GM19395 (cell line): ENCODE results near the gene KNDC1.
"Not testable (repeated sequence)": the region's sequence is repeated elsewhere in the genome, so short reads cannot be mapped to it uniquely, and the experiment has no call there.

Experiments used
- ATAC-seq: cut with Tn5 transposase; IDR thresholded peaks from one replicate; pipeline ENCODE4 v1.9.1; 2021; ENCODE audit warnings: mild to moderate bottlenecking, moderate library complexity; ENCODE audit not compliant: unreplicated experiment

Gene KNDC1

DNA sequence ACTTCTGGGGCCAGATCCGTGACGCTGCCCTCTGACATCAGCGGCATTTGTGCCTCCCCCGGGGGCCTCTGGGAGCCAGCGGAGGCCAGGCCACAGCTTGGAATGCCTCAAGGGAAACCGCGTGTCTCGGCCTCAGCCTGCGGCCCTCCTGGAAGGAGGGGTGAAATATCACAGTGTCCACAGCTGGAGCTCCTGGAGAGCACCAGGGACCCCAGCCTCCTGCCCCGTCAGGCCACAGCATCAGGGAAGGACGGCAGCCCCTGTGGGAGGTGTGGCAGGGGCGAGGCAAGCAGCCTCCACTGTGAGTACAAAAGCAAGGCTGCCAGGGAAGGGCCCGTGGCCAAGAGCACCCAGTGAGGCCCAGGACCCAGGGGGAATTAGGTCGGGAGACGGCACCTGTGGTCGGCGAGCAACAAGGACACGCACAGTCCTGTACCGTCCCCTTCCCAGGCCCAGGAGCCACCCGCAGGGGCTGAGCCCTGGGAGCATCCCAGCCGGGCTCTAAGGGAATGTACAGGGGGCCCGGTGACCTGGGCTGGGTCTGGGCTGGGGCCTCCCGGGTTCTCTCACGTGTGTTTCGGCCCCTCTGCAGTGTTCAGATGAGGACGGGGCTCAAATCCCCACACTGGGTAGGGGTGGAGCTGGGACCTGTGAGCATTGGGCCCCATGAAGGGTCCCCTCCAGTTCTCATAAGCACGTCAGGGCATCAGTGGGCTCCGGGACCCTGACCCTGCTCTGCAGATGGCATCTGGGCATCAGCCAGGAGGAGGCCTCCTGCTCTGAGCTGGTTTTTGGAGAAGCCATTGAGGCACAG lies 18.7 kb upstream of the KNDC1 start:
- no peak for ATAC-seq

DNA sequence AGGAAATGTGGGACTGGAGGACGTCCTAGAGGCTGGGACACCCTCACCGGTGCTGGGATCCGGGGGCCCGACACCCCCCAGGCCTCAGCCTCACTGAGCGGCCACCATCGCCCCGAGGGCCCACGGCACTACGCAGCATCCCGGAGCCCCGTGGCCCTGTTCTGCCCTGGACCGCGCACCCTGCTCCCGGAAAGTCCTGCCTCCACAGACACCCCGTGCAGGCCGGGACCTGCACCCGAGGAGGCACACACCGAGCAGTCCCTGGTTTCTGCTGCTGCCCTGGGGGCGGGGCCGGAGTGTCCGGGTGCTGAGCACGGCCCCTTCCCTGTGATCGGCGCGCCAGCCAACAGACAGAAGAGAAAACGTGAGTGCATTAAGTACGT lies 18.1 kb upstream of the KNDC1 start:
- ATAC-seq = no peak

DNA sequence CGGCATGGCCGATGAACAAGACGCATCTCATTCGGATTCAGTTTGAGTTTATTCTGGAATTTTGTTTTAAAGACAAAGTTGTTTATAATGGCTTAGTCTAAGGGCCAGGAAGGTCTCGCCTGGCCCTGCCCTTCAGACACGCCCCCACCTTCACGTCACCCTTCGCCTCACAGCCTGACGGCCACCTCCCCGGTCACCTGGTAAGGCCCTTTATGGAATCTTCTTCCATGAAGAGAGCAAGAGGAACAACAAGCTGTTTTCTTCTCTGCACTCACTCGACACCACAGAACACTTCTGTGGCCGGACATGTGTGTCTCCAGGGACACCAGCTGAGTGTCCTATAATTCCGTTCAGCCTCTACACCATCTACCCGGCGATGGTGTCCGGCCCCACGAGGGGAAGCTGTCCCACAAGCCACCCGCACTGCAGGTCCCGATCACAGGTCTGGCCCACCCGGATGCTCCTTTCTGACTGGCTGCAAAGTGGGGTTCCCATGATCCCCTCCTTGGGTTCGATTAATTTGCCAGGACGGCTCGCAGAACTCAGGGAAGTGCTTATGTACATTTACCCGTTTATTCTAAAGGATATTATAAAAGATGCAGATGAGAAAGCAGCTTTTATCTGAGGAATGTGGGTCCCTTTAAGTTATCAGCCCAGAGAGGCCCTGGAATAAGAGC lies 17.4 kb upstream of the KNDC1 start:
- ATAC-seq = no peak

DNA sequence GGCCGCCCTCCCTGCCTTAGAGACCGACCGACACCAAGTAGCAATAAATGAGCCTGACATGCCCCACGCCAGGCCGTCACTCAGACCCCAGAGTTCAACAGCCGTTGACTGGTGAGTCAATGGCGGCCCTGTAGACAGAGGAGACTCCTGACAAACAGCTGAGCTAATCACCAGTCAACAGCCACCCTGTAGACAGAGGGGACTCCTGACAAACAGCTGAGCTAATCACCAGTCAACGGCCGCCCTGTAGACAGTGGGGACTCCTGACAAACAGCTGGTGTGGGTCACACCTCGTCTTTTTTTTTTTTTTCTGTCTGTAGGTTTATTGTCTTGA lies 16.9 kb upstream of the KNDC1 start:
- ATAC-seq = no peak

DNA sequence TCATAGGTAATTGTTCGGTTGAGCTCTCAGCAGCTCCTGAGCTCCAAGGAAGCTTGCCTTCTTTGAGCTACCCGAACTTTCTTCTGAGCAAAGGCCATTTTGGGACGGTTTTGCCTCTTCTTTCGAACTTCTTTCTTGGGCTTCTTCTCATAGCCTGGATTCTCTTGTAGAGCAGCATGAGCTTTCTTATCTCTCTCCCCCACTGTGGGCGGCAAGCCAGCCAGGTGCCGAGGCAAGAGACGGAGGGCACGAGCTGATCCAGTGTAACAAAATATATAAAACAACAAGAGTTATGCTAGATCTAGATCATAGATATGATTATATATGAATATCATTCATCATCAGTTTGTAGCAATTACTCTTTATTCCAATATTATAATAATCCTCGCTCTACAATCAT lies 16.5 kb upstream of the KNDC1 start:
- ATAC-seq = no peak

DNA sequence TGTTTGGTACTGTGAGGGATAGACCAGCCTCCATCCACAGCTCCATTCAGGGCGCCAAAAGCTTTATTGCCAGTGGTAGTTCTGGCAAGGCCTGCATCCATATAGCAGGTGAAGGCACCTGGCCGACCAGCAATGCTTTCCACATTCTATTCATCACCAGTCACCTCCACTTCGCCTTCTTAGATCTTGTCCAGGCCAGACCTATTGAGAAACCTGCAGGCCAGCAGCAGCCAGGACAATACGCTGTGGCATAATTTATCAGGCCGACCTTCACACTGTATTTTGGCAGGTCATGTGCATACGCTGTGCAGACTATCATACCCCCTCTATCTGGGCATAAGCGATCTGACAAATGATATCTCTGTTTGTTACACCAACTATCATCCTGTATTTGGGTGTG lies 15.2 kb upstream of the KNDC1 start:
- no peak for ATAC-seq

DNA sequence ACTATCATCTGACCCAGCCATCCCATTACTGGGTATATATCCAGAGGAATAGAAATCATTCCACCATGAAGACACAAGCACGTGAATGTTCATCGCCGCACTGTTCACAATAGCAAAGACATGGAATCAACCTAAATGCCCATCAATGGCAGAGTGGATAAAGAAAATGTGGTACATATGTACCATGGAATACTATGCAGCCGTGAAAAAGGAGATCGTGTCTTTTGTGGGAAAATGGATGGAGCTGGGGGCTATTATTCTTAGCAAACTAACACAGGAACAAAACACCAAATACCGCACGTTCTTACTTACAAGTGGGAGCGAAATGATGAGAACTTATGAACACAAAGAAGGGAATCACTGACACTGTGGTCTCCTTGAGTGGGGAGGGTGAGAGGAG lies 9.8 kb upstream of the KNDC1 start:
- no peak for ATAC-seq

DNA sequence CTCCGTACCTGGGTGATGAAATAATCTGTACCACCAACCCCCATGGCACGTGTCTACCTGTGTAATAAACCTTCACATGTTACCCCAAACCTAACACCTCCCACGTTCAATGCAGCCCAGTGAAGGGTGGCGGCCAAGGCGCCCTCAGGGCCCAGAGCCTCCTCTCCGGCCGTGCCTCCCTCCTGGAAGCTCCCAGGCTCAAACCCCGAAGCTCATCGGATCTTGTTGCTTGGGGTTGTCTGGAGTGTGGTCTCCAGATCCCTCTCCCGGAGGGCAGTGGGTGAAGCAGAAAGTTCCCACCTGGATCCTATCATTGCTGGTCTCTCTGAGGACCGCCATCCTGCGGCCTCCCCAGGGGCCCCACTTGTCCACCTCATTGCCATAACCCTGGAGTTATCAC lies 9.4 kb upstream of the KNDC1 start:
- ATAC-seq = no peak

DNA sequence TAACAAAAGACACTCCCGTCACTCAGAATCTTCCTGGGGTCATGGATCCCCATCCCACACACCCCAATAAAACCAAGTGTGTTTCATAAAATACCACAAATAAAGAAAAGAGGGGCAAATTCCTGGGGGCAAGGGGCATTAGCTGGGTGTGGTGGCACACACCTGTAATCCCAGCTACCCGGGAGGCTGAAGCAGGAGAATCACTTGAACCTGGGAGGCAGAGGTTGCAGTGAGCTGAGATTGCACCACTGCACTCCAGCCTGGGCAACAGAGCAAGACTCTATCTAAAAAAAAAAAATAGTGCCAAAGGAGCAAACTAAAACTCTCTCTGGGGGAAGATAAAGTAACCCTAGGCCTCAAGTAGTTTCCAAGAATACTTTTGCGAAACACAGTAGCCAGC lies 8.9 kb upstream of the KNDC1 start:
- ATAC-seq = not testable (repeated sequence)

DNA sequence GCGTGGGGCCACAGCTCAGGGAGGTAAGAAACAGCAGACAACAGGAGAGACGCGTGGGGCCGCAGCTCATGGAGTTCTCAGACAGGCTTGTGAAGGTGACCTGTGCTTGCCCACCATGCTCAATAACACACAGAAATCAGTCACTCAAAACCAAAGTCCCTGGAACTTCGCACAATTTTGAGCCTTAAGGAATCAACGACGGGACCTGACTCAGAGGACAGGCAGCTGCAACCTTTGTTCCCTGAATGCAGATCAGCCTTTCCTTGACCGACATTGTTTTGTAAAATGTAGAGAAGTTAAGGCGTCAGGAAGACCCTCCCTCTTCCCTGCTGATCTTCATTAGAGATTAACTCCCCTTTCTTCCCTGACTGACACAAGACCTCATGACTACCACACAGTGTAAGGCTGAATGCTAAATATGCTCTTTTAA lies 8.5 kb upstream of the KNDC1 start:
- no peak for ATAC-seq

DNA sequence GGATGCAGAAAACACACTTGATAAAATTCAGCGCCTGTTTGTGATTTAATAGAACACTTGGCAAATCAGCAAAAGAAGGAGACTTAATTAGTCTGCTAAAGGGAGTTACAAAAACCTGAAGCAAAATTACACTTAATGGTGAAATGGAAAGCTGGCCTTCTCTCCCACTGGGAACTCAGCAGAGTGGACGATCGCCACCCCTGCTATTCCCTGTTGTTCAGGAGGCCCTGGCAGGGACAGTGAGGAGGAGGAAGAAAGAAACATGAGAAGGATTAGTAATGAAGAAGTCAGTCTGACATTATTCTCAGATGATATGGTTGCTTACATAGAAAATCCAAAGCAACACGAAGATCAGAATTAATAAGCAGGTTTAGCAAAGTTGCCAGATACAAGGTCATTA lies 5.6 kb upstream of the KNDC1 start:
- no peak for ATAC-seq

DNA sequence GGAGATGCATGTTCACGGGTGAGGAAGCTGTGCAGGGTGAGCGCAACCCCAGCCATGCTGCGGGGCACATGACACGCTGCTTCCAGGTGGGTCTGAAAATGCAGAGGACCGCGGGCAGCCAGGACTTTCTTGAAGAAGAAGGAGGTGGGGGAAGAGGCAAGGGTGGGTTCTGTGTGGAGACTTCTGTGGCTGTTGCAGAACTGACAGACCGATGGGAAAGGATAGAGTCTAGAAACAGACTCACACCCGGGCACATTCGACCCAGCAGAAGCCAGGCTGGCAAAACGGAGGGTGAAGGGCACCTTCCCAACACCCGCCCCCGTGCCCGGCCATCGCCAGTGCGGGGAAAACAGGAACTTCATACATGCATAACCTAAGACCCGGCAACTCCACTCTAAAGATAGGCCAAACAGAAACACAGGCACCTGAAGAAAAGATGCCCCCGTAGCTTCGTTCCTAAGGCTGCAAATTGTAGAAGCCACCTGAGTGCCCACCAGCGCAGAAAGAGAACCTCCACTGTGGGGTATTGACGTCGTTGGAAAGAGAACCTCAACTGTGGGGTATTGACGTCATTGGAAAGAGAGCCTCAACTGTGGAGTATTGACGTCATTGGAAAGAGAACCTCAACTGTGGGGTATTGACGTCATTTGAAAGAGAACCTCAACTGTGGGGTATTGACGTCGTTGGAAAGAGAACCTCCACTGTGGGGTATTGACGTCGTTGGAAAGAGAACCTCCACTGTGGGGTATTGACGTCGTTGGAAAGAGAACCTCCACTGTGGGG lies 4.8 kb upstream of the KNDC1 start:
- ATAC-seq = no peak

DNA sequence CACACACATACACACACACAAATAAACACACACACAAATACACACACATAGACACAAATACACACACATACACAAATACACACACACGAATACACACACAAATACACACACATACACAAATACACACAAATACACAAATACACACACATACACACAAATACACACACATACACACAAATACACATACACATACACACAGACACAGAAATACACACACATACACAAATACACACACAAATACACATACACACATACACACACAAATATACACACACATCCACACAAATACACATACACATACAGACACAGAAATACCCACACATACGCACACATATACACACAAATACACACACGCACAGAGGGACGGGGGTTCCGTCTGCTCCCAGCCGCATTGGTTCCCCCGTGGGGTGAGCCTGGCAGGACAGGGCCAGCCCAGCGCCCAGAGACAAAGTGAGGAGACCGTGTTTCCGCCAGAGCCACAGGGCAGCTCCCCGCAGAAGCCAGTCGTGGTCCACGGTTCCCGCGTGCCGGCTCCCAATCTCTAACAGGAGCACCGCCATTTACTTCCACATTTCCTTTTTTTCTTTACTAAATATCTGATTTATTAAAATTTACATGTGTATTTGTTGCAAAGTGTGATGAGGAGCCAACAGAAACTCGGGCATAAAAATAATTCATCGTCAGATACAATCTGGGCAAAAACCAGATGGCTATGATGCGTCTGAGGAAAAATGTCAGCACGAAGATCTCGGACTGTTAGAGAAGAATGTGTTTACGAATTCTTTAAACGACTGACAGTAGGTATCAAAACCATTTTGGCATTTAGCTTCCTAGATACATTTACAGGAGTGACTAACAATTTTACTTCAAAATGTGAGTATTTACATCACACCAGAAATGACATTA lies 3.1 kb upstream of the KNDC1 start:
- ATAC-seq = no peak

DNA sequence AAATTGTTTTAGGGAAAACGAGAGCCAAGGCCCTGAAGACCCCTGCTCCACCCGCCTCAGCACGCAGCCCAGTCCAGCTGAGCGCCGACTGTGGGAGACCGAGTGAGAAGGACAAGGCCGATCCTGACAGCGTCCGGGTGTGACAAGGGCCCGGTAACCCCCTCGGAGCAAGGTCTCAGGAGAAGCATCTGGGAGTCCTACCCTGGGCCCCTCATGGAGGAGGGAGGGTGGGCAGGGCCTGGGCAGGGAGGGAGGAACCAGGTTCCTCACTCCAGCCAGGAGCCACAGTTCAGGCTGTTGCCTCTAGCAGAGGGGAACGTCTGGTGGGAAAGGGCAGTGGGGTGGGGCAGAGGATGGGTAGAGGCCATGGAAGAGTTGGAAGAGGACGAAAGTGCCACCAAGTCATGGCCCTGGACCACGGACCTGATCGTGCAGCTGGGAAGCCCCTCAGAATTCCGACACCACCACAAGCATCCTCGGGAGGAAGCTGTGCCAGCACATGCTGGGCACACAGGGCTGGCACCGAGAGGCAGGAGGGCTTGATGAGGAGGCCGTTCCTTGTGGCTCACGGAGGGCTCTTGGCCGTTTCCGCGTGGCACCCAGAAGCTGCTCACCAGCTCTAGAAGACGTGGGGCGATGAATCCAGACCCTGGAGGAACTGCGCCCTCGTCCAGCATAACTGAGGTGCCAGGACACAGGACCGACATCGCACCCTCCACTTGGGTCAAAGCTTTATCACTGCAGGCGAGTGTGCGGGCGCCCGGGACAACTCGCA lies 2.2 kb upstream of the KNDC1 start:
- ATAC-seq = no peak

DNA sequence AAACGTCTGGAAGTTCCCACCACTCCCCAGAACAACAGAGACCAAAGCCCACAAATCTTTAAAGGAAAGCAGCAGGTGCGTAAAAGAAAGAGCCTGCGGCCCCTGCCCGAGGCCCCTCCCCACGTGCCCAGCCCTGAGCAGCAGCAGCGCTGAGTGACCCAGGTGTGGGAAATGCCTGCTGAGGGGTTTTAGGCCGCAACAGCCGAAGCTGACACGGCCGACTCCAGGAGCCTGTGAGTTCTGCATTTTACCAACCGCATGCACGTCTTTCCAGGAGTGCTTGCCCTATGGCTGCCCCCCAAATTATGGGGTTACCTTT lies 1.6 kb upstream of the KNDC1 start:
- ATAC-seq = no peak

DNA sequence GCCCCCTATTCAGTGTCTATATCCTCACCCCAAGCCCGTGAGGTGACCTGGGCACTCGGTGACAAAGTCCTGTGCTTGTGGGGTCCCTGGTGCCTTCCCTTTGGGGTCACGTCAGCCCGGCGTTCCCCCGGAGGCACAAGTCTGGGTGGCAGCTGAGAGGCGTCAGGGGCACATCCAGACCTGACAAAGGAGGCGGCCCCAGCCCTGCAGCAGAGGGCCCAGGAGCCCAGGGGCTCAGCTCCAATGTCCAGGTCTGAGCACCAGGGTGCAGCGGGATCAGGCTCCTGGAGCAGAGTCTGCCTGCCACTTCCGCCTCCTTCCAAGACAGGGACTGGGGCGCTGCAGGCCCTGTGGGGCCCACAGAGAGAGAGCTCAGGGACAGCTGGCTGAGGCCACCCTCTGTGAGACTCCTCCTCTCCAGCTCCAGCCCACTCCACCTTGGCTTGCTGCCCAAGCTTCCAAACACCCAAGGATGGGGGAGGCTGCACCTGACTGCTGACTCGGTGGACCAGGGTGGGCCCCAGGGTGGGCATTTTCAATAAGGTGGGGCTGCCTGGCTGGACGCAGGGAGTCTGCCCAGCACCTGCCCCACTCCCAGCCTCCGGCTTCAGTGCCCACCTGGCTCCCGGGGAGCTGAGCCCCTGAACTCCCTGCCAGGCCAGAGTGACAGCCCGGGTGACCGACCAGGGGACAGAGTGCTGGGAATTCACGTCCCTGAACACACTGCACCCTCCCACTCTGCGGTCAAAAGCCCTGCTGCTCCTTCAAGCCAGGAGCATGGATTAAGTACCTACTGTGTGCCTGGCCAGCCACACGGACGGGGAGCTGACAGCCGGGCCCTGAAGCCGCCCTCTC lies 1.0 kb upstream of the KNDC1 start:
- no peak for ATAC-seq

DNA sequence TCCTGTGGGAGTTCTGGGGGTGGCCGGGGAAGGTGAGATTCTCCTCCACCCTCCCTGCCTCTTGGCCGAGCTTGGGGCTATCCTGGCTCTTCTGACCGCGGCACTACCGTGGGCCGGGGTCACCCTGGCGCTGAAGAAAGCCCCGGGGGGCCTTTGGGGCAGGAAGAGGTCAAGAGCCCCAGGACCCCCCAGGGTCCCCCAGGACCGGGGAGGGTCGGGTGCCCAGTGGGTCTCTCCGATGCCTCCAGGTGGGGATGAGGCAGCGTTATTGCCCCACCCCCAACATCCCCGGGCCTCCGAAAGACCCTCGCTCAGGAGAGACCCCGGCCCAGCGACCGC lies 439 bp upstream of the KNDC1 start:
- no peak for ATAC-seq

DNA sequence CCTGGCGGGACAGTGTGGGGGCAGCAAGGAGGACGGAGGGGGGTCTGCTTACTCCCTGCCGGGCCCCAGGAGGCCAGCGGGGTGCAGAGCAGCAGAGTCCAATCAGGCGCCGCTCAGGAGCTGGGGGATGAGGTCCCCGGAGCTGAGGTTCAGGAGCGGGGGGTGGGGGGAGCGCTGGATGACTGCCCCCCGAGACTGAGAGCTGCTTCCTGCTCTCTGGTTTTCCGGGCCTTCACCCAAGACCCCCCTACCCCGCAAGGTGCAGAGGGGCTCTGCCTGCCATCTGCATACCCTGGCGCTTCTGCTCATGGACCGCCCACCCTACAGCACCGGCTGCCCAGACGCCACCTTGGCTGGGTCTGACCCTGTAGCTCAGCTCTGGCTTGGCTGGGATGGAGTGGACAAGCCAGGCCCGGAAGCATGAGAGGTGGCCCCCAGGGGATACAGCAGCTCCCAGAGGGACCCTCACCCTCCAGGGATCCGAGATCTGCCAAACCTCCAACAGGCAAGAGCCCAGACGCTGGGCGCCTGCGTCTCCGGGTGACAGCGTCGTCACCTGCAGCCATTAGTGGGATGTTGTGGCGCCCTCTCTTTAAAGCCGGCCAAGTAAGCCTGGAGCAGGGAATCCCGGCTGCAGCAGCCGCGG lies 930 bp downstream of the KNDC1 start:
- ATAC-seq = no peak

DNA sequence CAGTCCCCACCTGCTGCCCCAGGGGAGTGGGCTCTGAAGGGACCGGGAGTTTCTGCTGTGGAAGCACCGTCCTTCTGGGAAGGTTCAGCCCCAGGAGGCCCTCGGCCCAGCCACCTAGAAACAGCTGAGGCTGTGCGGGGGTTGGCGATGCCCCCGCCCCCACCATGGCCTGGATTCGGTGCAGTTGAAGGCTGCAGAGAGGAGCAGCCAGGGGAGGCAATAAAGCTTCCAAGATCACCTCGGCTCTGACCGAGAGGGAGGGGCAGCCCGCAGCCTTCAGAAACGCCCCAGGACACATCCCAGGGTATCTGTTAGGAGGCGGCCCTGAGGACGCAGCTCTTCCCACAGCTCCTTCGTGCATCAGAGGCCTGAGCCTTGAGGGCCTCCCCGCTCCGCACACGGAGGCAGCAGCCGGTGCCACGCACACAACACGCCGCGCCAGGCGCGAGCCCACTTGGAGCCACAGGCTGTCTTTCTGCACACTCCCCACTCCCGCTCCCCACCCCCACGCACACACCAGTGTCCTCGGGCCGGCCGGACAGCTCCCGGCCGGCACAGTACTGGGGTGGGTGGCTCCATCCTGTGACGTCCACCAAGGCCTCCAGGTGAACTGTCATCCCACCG lies 1.6 kb downstream of the KNDC1 start:
- no peak for ATAC-seq
